ENCODE measurements around the gene BCL2.
"Not testable (repeated sequence)": the region's sequence is repeated elsewhere in the genome, so short reads cannot be mapped to it uniquely, and the experiment has no call there.

BCL2 gene

GRCh38 chr18:63229971-63230370 is 89.6 kb downstream of the BCL2 start:
- DNase-seq, result no peak

DNA sequence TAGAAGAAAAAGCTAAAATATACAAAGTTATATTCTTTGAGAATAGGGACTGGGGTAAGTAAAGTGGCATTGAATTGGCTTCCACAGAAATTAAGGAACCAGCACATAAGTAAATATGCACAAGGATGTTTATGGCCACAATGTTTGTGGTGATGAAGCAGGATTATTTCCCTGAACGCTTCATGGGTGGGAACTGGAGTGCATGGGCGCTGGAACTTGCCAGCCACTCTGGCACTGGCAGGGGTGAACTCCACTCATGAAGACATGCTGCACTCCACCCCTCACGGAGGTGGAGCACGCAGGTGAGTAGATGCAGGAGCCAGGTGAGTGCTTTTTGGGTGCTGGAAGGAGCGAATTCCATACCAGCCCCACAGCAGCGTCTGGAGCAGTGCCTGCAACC is 94.1 kb downstream of the BCL2 start:
- no peak for DNase-seq

- no peak for DNase-seq
These were observed 94.9 kb downstream of the BCL2 start for GRCh38 chr18:63224630-63225029.

- DNase-seq, result no peak
These were observed 95.7 kb downstream of the BCL2 start for GRCh38 chr18:63223837-63224236.

DNA sequence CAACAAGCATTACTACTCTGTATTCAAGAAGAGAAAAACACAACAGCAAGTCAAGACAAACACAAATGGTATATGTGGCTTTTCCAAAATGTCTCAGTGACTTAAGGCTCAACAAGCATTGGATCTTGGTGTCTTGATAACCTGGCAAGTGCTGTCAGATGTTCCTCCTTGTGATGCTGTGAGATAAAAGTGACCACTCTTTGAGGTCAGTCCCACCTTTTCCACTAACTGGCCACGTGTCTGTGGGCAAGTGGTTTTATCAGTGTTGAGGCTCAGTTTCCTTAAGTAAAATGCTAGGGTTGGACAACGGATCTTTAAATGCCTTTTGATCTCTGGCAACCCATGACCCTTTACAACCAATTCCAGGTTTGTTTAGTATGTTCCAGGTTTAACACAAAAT is 98.7 kb downstream of the BCL2 start:
- DNase-seq, result no peak

- no peak for DNase-seq
These were observed 101.1 kb downstream of the BCL2 start for GRCh38 chr18:63218472-63218871.

DNA sequence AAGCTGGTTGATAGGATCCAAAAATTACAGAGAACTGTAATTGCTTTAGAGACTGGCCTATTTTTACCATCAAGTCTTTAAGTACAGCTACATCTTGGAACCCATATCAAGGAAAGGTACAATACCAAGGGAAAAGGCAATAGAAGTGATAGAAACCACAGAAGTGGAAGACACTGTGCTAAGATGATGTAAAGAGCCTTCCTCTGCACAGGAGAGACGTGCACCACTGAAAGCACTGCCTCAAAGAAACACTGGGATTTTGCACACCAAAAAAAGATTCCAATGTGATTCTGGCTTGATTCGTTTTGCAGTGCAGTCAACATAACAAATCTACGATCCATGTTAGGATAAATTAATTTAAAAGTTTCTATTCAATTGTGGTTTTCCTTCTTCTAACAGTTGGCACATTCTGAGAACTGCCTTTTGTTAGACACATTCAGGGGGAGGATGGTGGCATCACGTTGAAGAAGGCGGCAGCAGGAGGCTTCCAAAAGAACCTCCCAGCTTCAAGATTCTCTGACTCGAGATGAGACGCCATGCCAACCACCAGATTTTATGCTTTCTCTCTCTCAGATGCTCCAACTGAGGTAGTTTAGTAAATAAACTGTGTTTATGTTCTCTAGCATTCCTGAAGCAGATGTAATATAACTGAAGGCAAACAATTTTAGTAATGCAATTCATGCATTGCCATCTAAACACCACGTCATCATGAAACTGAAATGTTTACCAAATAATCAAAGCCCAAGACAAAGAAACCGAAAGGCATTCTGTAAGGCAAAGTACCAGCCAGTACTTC is 102.9 kb downstream of the BCL2 start:
- peak; percentile 18 for DNase-seq

DNA sequence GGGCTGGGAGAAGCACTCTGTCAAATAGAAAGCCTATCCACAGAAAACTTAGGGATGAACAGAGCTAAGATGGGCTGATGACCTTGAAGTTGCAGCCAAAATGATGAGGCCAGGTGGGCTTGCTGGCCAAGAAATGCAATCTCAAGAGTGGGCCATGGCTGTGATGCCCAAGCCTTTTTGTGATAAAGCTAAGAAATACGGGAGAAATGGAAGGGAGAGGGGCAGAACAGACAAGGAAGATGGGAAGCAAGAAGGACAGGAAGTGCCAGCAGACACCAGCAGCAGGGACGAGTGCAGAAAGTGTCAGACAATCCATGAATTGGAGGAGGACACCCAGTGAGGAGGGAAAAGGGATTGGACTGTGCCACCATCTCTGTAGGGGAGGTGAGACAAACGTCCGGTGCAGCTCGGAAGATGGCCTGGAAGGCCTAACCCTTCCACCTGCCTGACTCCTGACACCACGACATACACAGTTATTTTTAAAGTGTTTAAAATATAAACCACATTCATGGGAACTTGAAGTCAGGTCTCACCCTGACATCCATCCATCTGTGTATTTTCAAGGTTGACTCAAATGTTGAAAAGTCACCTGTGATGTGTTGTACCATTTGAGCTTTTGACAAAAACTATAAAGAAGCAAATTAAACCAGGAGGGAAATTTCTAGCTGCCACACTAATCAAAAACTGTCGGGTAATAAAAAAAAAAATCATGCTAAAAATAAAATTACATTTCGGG is 105.5 kb downstream of the BCL2 start:
- no peak for DNase-seq

- DNase-seq, result peak; percentile 26
These were observed 106.2 kb downstream of the BCL2 start for GRCh38 chr18:63213331-63213900.

GRCh38 chr18:63210521-63210920 is 109.0 kb downstream of the BCL2 start:
- DNase-seq, result no peak

GRCh38 chr18:63208676-63209075 is 110.9 kb downstream of the BCL2 start:
- no peak for DNase-seq

DNA sequence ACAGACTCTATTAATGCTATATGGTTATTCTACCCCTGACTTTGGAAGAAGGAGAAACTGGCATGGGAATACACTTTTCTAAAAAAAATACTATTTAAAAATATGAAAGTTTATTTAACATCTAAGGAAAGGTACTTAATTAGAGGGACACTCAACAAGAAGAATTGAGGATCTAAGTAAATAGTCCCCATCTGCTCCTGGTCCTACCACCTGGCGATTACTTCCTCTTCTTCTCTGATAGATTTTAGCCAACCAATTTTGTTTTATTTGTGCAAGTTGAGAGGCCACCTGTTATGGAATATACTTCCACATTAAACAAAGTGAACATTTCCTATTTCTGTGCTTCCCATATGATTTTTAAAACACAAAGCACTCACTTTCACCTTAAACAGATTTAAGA is 111.7 kb downstream of the BCL2 start:
- no peak for DNase-seq

- DNase-seq, result no peak
These were observed 112.3 kb downstream of the BCL2 start for GRCh38 chr18:63207143-63207790.

GRCh38 chr18:63206433-63207142 is 113.0 kb downstream of the BCL2 start:
- DNase-seq, result no peak

GRCh38 chr18:63205791-63206252 is 113.7 kb downstream of the BCL2 start:
- DNase-seq, result no peak

- no peak for DNase-seq
These were observed 116.1 kb downstream of the BCL2 start for GRCh38 chr18:63203497-63203896.

GRCh38 chr18:63202828-63203227 is 116.7 kb downstream of the BCL2 start:
- DNase-seq, result no peak

GRCh38 chr18:63201456-63201855 is 118.1 kb downstream of the BCL2 start:
- not testable (repeated sequence) for DNase-seq

DNA sequence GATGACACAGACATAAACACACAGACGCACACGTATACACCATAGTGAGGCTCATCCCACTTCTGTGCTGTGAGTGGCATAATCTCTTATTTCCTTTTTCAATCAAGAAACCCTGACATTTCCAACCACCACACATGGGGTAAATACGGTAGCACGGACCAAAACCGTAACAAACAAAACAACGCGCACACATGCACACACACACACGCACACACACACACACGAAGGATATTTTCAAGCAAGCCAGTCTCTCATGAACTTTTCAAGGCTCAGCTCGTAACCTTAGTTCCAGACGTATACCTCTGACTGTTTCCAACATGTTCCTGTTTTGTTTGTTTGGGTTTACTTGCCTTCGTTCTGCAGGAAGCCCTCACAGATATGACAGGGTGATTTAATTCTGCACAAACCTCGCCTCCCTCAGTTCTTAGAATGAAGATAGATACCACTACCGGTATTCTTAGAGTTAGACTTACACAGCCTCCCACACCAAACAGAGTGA is 119.8 kb downstream of the BCL2 start:
- peak; percentile 36 for DNase-seq

- DNase-seq, result no peak
These were observed 120.5 kb downstream of the BCL2 start for GRCh38 chr18:63198868-63199742.

- DNase-seq, result no peak
These were observed 121.3 kb downstream of the BCL2 start for GRCh38 chr18:63198098-63198760.

All from activated gamma-delta T cell treated with Interleukin-2 at 50 U/mL for 16 hours (primary cell).